Cardiac fibroblast (primary cell): Measurements from ENCODE around the gene LUC7L2.
"Not testable (repeated sequence)": the region's sequence is repeated elsewhere in the genome, so short reads cannot be mapped to it uniquely, and the experiment has no call there.

ENCODE experiments used
- DNase-seq, 2 donors: peaks; one replicate each; pipeline versions ENCODE4 v3.0.0 to v3.0.0-alpha.2; 2010; ENCODE audit warnings: low read depth in 2 of 2
- H3K4me3 ChIP-seq, 2 donors: replicated peaks in 1 of 2; 1 replicate in 1 of 2; 2 replicates in 1 of 2; pipeline ENCODE4 v1.5.1; 2011; ENCODE audit warnings: low read depth in 2 of 2, low read length in 2 of 2, mild to moderate bottlenecking in 2 of 2, moderate library complexity in 1 of 2
- TF ChIP-seq, protein P1 (sequence below): IDR thresholded peaks from one replicate; pipeline ENCODE4 v1.5.1; 2011; ENCODE audit warnings: low read depth, mild to moderate bottlenecking, low read length, inconsistent platforms

Gene LUC7L2

DNA sequence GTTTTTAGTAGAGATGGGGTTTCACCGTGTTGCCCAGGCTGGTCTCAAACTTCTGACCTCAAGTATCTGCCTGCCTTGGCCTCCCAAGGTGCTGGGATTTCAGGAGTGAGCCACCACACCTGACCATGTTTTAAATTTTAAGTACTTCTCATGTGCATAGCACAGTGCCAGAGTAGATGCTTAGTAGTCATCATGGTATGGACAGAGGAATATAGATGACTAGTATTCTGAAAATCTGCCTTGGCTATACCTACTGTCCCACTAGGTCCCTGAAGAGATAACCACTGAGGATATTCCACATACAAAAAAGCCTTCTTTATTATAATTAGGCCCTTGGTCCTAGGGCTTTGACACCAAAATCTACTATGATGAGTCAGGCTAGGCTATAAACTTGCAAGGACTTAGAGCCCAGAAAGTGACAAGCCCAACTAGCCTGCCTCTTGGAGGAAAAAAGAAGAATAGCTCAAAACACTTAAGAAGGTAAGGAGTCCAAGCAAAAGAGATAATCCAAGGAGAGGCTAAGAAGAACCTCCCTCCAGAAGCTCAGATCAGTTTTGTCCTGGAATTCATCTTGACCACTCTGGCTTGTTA, 34.0 kb downstream of the LUC7L2 start:
- TF ChIP-seq, protein P1, sequence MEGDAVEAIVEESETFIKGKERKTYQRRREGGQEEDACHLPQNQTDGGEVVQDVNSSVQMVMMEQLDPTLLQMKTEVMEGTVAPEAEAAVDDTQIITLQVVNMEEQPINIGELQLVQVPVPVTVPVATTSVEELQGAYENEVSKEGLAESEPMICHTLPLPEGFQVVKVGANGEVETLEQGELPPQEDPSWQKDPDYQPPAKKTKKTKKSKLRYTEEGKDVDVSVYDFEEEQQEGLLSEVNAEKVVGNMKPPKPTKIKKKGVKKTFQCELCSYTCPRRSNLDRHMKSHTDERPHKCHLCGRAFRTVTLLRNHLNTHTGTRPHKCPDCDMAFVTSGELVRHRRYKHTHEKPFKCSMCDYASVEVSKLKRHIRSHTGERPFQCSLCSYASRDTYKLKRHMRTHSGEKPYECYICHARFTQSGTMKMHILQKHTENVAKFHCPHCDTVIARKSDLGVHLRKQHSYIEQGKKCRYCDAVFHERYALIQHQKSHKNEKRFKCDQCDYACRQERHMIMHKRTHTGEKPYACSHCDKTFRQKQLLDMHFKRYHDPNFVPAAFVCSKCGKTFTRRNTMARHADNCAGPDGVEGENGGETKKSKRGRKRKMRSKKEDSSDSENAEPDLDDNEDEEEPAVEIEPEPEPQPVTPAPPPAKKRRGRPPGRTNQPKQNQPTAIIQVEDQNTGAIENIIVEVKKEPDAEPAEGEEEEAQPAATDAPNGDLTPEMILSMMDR: no peak
- DNase-seq: no peak
- no peak overlapping the region for H3K4me3 ChIP-seq

DNA sequence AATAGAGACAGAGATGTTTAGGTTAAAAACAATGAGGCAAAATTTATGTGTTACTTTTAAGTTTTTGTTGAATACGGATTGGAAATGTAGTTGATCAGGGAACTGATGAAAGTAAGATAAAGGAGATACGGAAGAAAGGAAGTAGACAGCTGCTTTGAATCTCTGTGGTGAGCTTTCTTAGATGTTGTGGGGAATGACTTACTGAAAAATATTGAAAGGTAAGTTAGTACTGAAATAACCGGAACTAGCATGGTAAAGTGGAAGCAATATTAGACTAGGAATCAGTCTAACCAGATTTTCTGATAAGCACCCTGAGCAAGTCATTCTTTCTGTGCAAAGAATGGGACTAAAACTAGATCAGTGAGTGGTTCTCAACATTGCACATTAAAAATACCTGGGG, 34.8 kb downstream of the LUC7L2 start:
- TF ChIP-seq, protein P1: no peak
- no peak overlapping the region for H3K4me3 ChIP-seq
- DNase-seq: no peak

DNA sequence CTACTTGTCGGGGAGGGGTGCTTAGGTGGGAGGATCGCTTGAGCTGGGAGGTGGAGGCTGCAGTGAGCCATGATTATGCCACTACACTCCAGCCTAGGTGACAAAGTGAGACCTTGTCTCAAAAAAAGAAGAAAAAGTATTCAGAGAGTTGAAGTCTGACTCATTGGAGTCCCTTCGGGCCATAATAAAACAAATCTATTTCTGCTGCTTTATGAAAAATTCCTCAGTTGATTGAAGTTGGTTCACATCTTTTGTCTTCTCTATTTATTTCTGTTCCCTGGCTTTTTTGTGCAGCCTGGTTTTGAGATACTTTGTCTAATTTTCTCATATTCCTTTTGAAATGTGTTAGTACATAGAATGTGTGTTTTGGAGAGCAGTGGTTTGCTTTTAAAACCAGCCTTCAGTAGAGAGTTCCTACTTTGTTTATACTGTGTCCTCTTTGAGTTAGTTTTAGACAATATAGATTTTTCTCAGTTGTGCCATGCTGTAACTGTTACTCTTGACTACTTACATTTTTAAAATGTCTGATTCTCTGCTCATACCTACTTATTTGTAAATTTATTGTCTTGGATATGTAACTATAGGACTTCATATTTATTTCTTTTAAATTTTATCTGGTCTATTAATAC, 36.7 kb downstream of the LUC7L2 start:
- DNase-seq: peak in 1 of 2 donors; percentile 50
- TF ChIP-seq, protein P1: no peak
- no peak overlapping the region for H3K4me3 ChIP-seq

DNA sequence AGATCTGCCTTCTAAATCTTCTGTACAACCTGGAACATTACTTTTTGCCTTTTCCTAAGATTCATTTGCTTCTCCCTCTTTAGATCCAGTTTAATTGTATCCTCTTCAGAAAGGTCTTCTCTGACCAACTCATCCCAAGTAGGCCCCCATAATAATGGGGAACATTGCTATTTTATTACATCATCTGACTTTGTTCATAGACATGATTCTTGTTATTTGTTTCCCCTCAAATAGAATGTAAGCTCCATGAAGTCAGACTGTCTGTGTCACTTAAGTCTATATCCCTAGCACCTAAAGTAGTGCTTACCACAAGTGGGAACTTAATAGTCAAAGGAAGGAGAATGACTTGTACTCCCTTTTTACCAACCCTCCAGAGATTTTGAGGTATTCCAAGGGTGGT, 37.5 kb downstream of the LUC7L2 start:
- H3K4me3 ChIP-seq: no peak overlapping the region
- TF ChIP-seq, protein P1: no peak
- DNase-seq: no peak

DNA sequence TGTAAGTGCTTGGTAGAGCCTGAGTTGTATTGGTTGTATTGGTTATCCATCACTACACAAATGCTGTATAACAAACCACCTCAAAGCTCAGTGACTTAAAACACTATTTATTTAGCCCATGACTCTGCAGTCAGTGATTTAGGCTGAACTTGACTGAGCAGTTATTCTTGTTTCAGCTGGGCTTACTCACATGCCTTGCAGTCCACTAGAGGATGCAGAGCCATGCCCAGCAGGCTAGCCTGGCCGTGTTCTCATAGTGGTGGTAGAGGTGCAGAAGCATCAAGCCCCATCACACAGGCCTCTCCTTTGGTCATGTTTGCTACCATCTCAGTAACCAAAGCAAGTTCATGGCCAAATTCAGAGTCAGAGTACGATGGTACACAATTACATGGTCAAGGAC, 43.9 kb downstream of the LUC7L2 start:
- TF ChIP-seq, protein P1: no peak
- DNase-seq: no peak
- H3K4me3 ChIP-seq: no peak overlapping the region

DNA sequence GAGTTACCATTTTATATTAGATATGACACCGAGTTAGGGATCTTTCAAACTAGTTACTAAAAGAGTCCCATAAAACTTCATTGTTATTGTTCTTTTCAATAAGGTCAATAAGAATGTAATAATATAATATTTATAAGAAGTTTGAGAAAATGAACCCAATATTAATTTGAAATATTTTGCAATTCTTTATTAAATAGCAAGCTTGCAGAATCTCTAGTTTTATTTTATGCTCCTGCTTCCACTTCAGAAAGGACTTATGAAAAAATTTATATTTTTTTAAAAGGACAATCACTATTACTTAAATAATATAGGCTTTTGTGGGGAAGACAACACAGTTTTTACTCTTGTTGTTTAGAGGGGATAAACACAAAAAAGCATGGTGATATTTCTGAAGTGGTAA, 47.9 kb downstream of the LUC7L2 start:
- H3K4me3 ChIP-seq: no peak overlapping the region
- TF ChIP-seq, protein P1: no peak
- DNase-seq: no peak

DNA sequence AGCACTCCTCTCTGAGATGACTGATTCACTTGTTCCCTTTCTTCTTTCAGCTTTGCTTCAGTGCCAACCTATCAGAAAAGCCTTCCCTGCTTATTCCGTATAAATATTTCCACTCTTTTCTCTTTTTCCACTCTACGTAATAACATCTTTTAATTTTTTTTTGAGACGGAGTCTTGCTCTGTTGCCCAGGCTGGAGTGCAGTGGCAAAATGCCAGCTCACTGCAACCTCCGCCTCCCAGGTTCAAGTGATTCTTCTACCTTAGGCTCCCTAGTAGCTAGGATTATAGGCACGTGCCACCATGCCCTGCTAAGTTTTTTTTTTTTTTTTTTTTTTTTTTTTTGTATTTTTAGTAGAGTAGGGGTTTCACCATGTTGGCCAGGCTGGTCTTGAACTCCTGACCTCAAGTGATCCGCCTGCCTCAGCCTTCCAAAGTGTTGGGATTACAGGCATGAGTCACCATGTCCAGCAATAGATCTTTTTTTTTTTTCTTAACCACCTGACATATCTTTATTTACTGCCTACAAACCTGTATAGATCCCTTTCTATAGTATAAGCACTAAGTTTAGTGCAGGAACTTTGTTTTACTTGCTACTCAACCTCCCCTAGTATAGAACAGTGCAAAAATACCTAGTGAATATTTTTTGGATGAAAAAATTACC, 55.2 kb downstream of the LUC7L2 start:
- H3K4me3 ChIP-seq, DNase-seq: not testable (repeated sequence)
